GM21515 (cell line): ENCODE data around the gene NDUFB4.
"Not testable (repeated sequence)": the region's sequence is repeated elsewhere in the genome, so short reads cannot be mapped to it uniquely, and the experiment has no call there.

Source experiments
- ATAC-seq: cut with Tn5 transposase; IDR thresholded peaks from one replicate; pipeline ENCODE4 v1.9.1; 2021; ENCODE audit not compliant: unreplicated experiment

NDUFB4 gene

GRCh38 chr3:120636795-120637401 is 40.8 kb downstream of the NDUFB4 start:
- ATAC-seq = no peak

- ATAC-seq = no peak
Measured at GRCh38 chr3:120637851-120638559, 41.9 kb downstream of the NDUFB4 start.

- not testable (repeated sequence) for ATAC-seq
Measured at GRCh38 chr3:120638820-120639219, 42.7 kb downstream of the NDUFB4 start.

- no peak for ATAC-seq
Measured at GRCh38 chr3:120640231-120640630, 44.1 kb downstream of the NDUFB4 start.

GRCh38 chr3:120641696-120642246 is 45.6 kb downstream of the NDUFB4 start:
- ATAC-seq = no peak

GRCh38 chr3:120642368-120642948 is 46.3 kb downstream of the NDUFB4 start:
- no peak for ATAC-seq

- no peak for ATAC-seq
Measured at GRCh38 chr3:120645083-120645845, 49.1 kb downstream of the NDUFB4 start.

GRCh38 chr3:120646771-120647432 is 50.8 kb downstream of the NDUFB4 start:
- ATAC-seq = no peak

- ATAC-seq = no peak
Measured at GRCh38 chr3:120648290-120648689, 52.2 kb downstream of the NDUFB4 start.

GRCh38 chr3:120649830-120650233 is 53.7 kb downstream of the NDUFB4 start:
- ATAC-seq = no peak

- no peak for ATAC-seq
Measured at GRCh38 chr3:120650311-120650710, 54.2 kb downstream of the NDUFB4 start.
